HEK293T (cell line): ENCODE measurements around the gene MRAS.

Experiments
- ARNT ChIP-seq: fragments of 450-650 bp; IDR thresholded peaks from 2 replicates; pipeline ENCODE4 v1.6.1; 2017; ENCODE audit warnings: mild to moderate bottlenecking
- FOXK2 ChIP-seq: fragments of 450-650 bp; IDR thresholded peaks from 2 replicates; pipeline ENCODE4 v1.6.1; 2016; ENCODE audit warnings: mild to moderate bottlenecking
- FOXM1 ChIP-seq: fragments of 450-650 bp; IDR thresholded peaks from 2 replicates; pipeline ENCODE4 v1.6.1; 2017; ENCODE audit warnings: mild to moderate bottlenecking, borderline replicate concordance
- HDGF ChIP-seq: fragments of 450-650 bp; IDR thresholded peaks from 2 replicates; pipeline ENCODE4 v1.6.1; 2017; ENCODE audit warnings: antibody characterized with exemption, borderline replicate concordance
- TARDBP ChIP-seq: fragments of 450-650 bp; IDR thresholded peaks from 2 replicates; pipeline ENCODE4 v1.6.1; 2016

- no peak for TF ChIP-seq FOXK2
- no peak for TF ChIP-seq ARNT
- TF ChIP-seq HDGF, result no peak
- TF ChIP-seq FOXM1, result no peak
- no peak for TF ChIP-seq TARDBP
These were observed 93.4 kb downstream of the MRAS start for GRCh38 chr3:138441742-138442141.
